ENCODE measurements around the gene RTN4. TPM values are rescaled to one million over a fixed set of nuclear protein-coding genes. Genes with fewer than 3 reads are reported as not detected.

The RTN4 gene
- total and polyA plus RNA-seq, 3 donors from 2014 or later, result 107 to 183 (median 112) TPM

DNA sequence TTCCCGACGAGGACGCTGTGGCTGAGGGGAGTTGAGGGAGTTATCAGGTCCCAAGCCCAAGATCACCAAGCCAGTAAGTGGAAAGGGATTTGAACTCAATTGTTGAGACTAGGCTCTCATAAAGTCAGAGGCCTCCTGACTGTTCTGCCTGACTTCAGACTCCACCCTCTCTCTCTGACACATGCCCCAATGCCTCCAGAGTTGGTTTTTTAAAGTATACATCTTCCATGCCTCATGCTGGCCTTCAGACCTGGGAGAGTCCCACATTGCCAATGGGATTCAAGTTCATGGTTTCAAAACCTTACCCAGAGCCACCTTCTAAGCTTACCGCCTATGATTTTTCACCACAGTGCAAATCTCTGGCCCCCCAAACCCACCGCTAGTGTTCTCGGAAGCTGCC is 100.8 kb downstream of the RTN4 start:
- Histone ChIP-seq H3K27me3 (no peaks in the 10 kb centered on the region), H3K36me3 (ENCODE audit: low read depth, missing control alignments) (no peaks in the 10 kb centered on the region), H3K4me1 (peaks cover 10% of the 10 kb centered on the region), H3K9me3 (no peaks in the 10 kb centered on the region), H3K27ac (no peak overlapping the region), H3K4me3 (no peak overlapping the region)
- intact Hi-C loops (cut with DNase I; ENCODE audit: low total_unique reads), result no loop called here
- no peak for DNase-seq
- 91 to 98% methylated on average over 6 of the region's 6 CpGs for WGBS, 2 donors
- no peak for TF ChIP-seq POLR2A (IDR thresholded peaks at IDR 0.05)
- TF ChIP-seq, protein P1, sequence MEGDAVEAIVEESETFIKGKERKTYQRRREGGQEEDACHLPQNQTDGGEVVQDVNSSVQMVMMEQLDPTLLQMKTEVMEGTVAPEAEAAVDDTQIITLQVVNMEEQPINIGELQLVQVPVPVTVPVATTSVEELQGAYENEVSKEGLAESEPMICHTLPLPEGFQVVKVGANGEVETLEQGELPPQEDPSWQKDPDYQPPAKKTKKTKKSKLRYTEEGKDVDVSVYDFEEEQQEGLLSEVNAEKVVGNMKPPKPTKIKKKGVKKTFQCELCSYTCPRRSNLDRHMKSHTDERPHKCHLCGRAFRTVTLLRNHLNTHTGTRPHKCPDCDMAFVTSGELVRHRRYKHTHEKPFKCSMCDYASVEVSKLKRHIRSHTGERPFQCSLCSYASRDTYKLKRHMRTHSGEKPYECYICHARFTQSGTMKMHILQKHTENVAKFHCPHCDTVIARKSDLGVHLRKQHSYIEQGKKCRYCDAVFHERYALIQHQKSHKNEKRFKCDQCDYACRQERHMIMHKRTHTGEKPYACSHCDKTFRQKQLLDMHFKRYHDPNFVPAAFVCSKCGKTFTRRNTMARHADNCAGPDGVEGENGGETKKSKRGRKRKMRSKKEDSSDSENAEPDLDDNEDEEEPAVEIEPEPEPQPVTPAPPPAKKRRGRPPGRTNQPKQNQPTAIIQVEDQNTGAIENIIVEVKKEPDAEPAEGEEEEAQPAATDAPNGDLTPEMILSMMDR (IDR thresholded peaks at IDR 0.05), result no peak

DNA sequence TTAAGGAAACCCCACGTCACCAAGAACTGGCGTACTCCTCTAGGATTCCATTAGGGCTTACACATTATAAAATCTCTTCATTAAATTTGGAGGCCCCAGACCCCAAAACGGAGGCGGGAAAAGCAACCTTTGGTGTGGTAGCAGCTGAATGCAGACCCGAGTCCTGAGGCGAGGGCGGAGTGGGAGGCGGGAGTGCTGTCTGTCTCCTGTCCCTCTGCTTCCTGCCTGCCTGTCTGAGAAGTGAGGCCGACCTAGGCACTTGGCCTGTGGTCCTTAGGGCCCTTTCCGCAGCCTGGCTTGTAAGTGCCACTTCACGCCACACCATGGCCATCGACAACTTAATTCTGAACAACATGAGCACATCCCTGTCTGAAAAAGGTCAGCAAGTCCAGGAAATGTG is 102.1 kb downstream of the RTN4 start:
- Histone ChIP-seq H3K4me1 (peaks cover 10% of the 10 kb centered on the region), H3K9me3 (no peaks in the 10 kb centered on the region), H3K4me3 (no peak overlapping the region), H3K27ac (no peak overlapping the region), H3K27me3 (no peaks in the 10 kb centered on the region), H3K36me3 (ENCODE audit: low read depth, missing control alignments) (no peaks in the 10 kb centered on the region)
- intact Hi-C loops (cut with DNase I; ENCODE audit: low total_unique reads), result no loop called here
- DNase-seq, result no peak
- WGBS, 2 donors, result 90 to 92% methylated on average over 12 of the region's 12 CpGs
- TF ChIP-seq, protein P1 (IDR thresholded peaks at IDR 0.05), result no peak
- no peak for TF ChIP-seq POLR2A (IDR thresholded peaks at IDR 0.05)

DNA sequence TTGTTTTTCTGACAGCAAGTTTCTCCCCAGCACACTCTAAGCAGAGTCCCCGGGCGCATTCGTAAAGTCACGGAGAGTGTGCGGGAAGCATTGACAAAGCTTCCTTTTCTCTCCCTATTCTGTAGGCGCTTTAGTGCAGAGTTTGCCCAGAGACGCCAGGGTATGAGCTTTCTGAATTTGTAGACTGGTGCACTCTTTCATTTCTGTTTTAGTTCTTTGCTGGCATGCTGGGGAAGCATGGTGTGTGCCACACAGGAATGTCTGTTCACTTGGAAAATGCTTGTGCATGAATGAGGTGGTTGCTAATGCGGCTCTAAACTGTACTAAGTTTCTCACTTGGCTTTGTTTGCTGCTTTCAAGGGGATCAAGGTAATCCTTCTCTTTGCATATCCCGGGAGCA is 102.6 kb downstream of the RTN4 start:
- Histone ChIP-seq H3K27me3 (no peaks in the 10 kb centered on the region), H3K36me3 (ENCODE audit: low read depth, missing control alignments) (no peaks in the 10 kb centered on the region), H3K27ac (no peak overlapping the region), H3K4me1 (peaks cover 10% of the 10 kb centered on the region), H3K4me3 (no peak overlapping the region), H3K9me3 (no peaks in the 10 kb centered on the region)
- DNase-seq, result peak; percentile 31
- TF ChIP-seq POLR2A (IDR thresholded peaks at IDR 0.05), result no peak
- TF ChIP-seq, protein P1 (IDR thresholded peaks at IDR 0.05), result no peak
- whole genome bisulfite sequencing, 2 donors, result 72 to 78% methylated on average over 9 of the region's 9 CpGs
- intact Hi-C loops (cut with DNase I; ENCODE audit: low total_unique reads), result no loop called here

DNA sequence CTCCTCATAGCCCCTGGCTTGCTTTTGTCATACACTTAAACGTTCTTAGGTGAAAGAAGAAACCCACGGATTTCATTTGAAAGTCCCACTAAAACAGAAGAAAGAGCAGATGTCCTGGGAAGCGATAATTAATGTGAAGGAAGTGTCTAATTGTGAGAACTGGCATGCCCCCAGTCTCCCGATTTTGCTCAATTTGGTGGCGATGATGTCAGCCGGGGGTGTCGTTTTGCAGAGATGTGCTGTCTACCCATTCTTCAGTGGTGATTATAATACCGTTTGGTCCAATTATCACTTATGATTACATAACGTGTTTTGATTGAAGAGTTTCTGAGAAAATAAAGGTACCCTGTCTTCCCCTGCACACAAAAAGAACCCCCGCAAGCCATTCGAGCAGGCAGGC is 103.1 kb downstream of the RTN4 start:
- H3K4me1 ChIP-seq, result peaks cover 10% of the 10 kb centered on the region
- no peak overlapping the region for H3K4me3 ChIP-seq
- no peaks in the 10 kb centered on the region for H3K36me3 ChIP-seq (ENCODE audit: low read depth, missing control alignments)
- no peak overlapping the region for H3K27ac ChIP-seq
- no peaks in the 10 kb centered on the region for H3K27me3 ChIP-seq
- intact Hi-C loops (cut with DNase I; ENCODE audit: low total_unique reads), result no loop called here
- 74% methylated on average over 11 of the region's 11 CpGs for WGBS, 2 donors
- TF ChIP-seq POLR2A (IDR thresholded peaks at IDR 0.05), result no peak
- TF ChIP-seq, protein P1 (IDR thresholded peaks at IDR 0.05), result no peak
- H3K9me3 ChIP-seq, result no peaks in the 10 kb centered on the region
- DNase-seq, result no peak

DNA sequence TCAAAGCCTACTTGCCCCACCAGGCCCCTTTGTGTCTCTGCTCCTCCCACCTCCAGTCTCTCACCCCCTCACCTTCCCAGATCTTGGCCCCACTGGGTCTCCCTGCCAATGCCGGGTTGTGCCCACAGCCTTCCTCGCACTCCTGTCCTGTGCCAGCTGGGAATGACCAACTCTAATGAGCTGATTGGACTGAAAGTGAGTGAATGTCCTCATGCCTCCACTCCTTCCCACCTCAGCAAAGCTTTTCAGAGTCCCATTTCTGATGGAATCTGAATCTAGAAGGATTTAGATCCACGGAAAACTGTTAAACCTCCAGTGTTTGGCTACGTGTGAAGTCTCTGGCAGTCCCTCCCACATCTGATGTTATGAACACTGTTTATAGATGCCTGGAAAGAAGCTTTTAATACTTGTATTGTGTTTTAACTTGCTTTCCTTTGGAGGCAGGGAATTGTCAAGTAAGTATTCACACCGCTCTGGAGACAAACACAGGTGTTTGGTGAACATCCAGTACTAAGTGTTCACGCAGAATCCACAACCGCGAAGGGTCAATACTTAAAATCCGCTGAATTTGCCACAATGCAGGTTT is 103.9 kb downstream of the RTN4 start:
- no peak for DNase-seq
- no peaks in the 10 kb centered on the region for H3K27me3 ChIP-seq
- no peaks in the 10 kb centered on the region for H3K9me3 ChIP-seq
- H3K4me3 ChIP-seq, result no peak overlapping the region
- no peaks in the 10 kb centered on the region for H3K36me3 ChIP-seq (ENCODE audit: low read depth, missing control alignments)
- WGBS, 2 donors, result 73 to 84% methylated on average over 9 of the region's 9 CpGs
- intact Hi-C loops (cut with DNase I; ENCODE audit: low total_unique reads), result no loop called here
- peak overlapping the region in 1 of 2 donors; percentile 59 for H3K27ac ChIP-seq
- H3K4me1 ChIP-seq, result peaks cover 10% of the 10 kb centered on the region
- TF ChIP-seq POLR2A (IDR thresholded peaks at IDR 0.05), result no peak
- TF ChIP-seq, protein P1 (IDR thresholded peaks at IDR 0.05), result no peak
